H1 (cell line): ENCODE results near the gene DOCK1. TPM values are rescaled to one million over a fixed set of nuclear protein-coding genes. Genes with fewer than 3 reads are reported as not detected.

Source experiments
- CTCF ChIA-PET: fragments of 300-600 bp; sonication (Branson Sonifier 250); formaldehyde crosslinking; loops from one replicate; lab custom pipeline; 2021; ENCODE audit not compliant: partially characterized antibody; lab: Charles Lee
- POLR2A ChIA-PET: fragments of 300-600 bp; sonication (Branson Sonifier 250); formaldehyde crosslinking; loops from one replicate; lab custom pipeline; 2021; ENCODE audit warnings: inconsistent platforms; ENCODE audit not compliant: partially characterized antibody; lab: Charles Lee
- DNase-seq, 2 experiments: peaks; one replicate each; pipeline versions ENCODE4 v3.0.0 to v3.0.0-alpha.2; 2010 to 2022; ENCODE audit warnings: low spot score in 2 of 2, low read depth in 1 of 2, mixed read lengths in 1 of 2
- FAIRE-seq: peaks from 2 replicates; lab custom pipeline; 2011; peaks lifted over from hg19 to GRCh38; lab: Jason Lieb, UNC
- H2AFZ ChIP-seq: 2 replicates; pipeline ENCODE4 v1.8.1; 2012; ENCODE audit warnings: low read length, inconsistent platforms
- H2AK5ac ChIP-seq: 2 replicates; pipeline ENCODE4 v1.6.1; 2013; ENCODE audit warnings: low read depth, low read length
- H2BK120ac ChIP-seq: replicated peaks from 2 replicates; pipeline ENCODE3; 2013; ENCODE audit warnings: low read depth, low read length, inconsistent platforms
- H2BK12ac ChIP-seq: 2 replicates; pipeline ENCODE4 v1.6.1; 2013; ENCODE audit warnings: low read depth, low read length
- H2BK15ac ChIP-seq: 2 replicates; pipeline ENCODE4 v1.6.1; 2013; ENCODE audit warnings: low read length
- H2BK20ac ChIP-seq: 2 replicates; pipeline ENCODE4 v1.6.1; 2013; ENCODE audit warnings: low read length
- H2BK5ac ChIP-seq: 2 replicates; pipeline ENCODE4 v1.6.1; 2013; ENCODE audit warnings: low read depth, low read length
- H3K14ac ChIP-seq: 2 replicates; pipeline ENCODE4 v1.6.1; 2013; ENCODE audit warnings: inconsistent platforms; ENCODE audit not compliant: insufficient read length
- H3K18ac ChIP-seq: 2 replicates; pipeline ENCODE4 v1.6.1; 2013; ENCODE audit warnings: low read length; ENCODE audit errors: extremely low read depth
- H3K23ac ChIP-seq: 2 replicates; pipeline ENCODE4 v1.6.1; 2013; ENCODE audit warnings: inconsistent platforms; ENCODE audit not compliant: insufficient read length
- H3K23me2 ChIP-seq: 2 replicates; pipeline ENCODE4 v1.6.1; 2013; ENCODE audit warnings: low read depth, low read length
- H3K27ac ChIP-seq: 2 replicates; pipeline ENCODE4 v1.6.1; 2011; ENCODE audit warnings: low read depth, low read length, inconsistent platforms
- H3K27me3 ChIP-seq, 4 experiments: replicated peaks in 1 of 4; 1 replicate in 1 of 4; 2 replicates in 3 of 4; pipeline versions ENCODE4 v1.6.1 to v1.8.1; 2011 to 2013; ENCODE audit warnings: low read length in 3 of 4, mild to moderate bottlenecking in 3 of 4, inconsistent platforms in 2 of 4, mixed read lengths in 2 of 4, moderate library complexity in 1 of 4; ENCODE audit not compliant: control insufficient read depth in 3 of 4, insufficient read depth in 3 of 4; ENCODE audit errors: extremely low read depth in 1 of 4
- H3K36me3 ChIP-seq, 4 experiments: 2 replicates each; pipeline versions ENCODE4 v1.6.1 to v1.8.1; 2011 to 2013; ENCODE audit warnings: mild to moderate bottlenecking in 4 of 4, low read length in 3 of 4, moderate library complexity in 2 of 4, control low read depth in 1 of 4, inconsistent platforms in 1 of 4; ENCODE audit not compliant: insufficient read depth in 4 of 4, control insufficient read depth in 2 of 4
- H3K4ac ChIP-seq: replicated peaks from 2 replicates; pipeline ENCODE3; 2013; ENCODE audit warnings: low read length, low read depth, mixed read lengths, inconsistent platforms; ENCODE audit not compliant: insufficient read length
- H3K4me1 ChIP-seq, 4 experiments: replicated peaks in 1 of 4; 1 replicate in 1 of 4; 2 replicates in 3 of 4; pipeline versions ENCODE4 v1.6.1 to v1.8.1; 2011 to 2013; ENCODE audit warnings: low read length in 3 of 4, inconsistent platforms in 2 of 4, mixed read lengths in 1 of 4; ENCODE audit not compliant: insufficient read depth in 4 of 4, control insufficient read depth in 3 of 4
- H3K4me2 ChIP-seq, 2 experiments: 2 replicates each; pipeline versions ENCODE4 v1.6.1 to v1.8.1; 2011 to 2013; ENCODE audit warnings: low read depth in 2 of 2, low read length in 2 of 2, control low read depth in 1 of 2, inconsistent platforms in 1 of 2, mild to moderate bottlenecking in 1 of 2; ENCODE audit not compliant: insufficient read depth in 1 of 2
- H3K4me3 ChIP-seq, 4 experiments: fragments of 200-600, 300-600 bp in 1 of 4; sonication (generic), shearing (Covaris generic), sonication (Bioruptor Twin) in 1 of 4; 2 replicates each; pipeline versions ENCODE4 v1.5.1 to v1.8.1; 2011 to 2016; ENCODE audit warnings: low read length in 4 of 4, low read depth in 3 of 4, control low read depth in 2 of 4, inconsistent platforms in 2 of 4, mild to moderate bottlenecking in 2 of 4, mixed read lengths in 1 of 4, moderate library complexity in 1 of 4; ENCODE audit not compliant: insufficient read depth in 2 of 4; ENCODE audit errors: extremely low read depth in 1 of 4
- H3K56ac ChIP-seq: replicated peaks from 2 replicates; pipeline ENCODE3; 2013; ENCODE audit warnings: low read depth, mild to moderate bottlenecking, mixed read lengths, low read length, inconsistent platforms; ENCODE audit not compliant: insufficient read length
- H3K79me1 ChIP-seq: 2 replicates; pipeline ENCODE4 v1.6.1; 2013; ENCODE audit warnings: low read depth, low read length, control low read depth
- H3K79me2 ChIP-seq, 2 experiments: 2 replicates each; pipeline versions ENCODE4 v1.6.1 to v1.8.1; 2012 to 2013; ENCODE audit warnings: low read length in 2 of 2, mild to moderate bottlenecking in 2 of 2, inconsistent platforms in 1 of 2; ENCODE audit not compliant: insufficient read depth in 2 of 2, control insufficient read depth in 1 of 2
- H3K9ac ChIP-seq, 4 experiments: replicated peaks in 1 of 4; 1 replicate in 1 of 4; 2 replicates in 3 of 4; pipeline versions ENCODE4 v1.6.1 to v1.8.1; 2011 to 2013; ENCODE audit warnings: low read depth in 3 of 4, low read length in 3 of 4, control low read depth in 2 of 4, mild to moderate bottlenecking in 2 of 4, moderate library complexity in 2 of 4, inconsistent platforms in 1 of 4; ENCODE audit errors: extremely low read depth in 1 of 4
- H3K9me3 ChIP-seq, 2 experiments: 2 replicates each; pipeline versions ENCODE4 v1.6.1 to v1.8.1; 2012 to 2013; ENCODE audit warnings: mild to moderate bottlenecking in 2 of 2, moderate library complexity in 2 of 2, control low read depth in 1 of 2, inconsistent platforms in 1 of 2, low read depth in 1 of 2, low read length in 1 of 2, mixed read lengths in 1 of 2; ENCODE audit not compliant: insufficient read depth in 2 of 2
- H4K20me1 ChIP-seq, 2 experiments: replicated peaks in 1 of 2; 2 replicates each; pipeline versions ENCODE3 to v1.8.1; 2011 to 2013; ENCODE audit warnings: inconsistent platforms in 2 of 2, low read length in 2 of 2, mild to moderate bottlenecking in 1 of 2; ENCODE audit not compliant: insufficient read depth in 2 of 2, control insufficient read depth in 1 of 2
- H4K5ac ChIP-seq: 2 replicates; pipeline ENCODE4 v1.6.1; 2013; ENCODE audit warnings: low read length, low read depth, mixed read lengths, inconsistent platforms; ENCODE audit not compliant: insufficient read length
- H4K8ac ChIP-seq: 2 replicates; pipeline ENCODE4 v1.8.0; 2013; ENCODE audit warnings: mild to moderate bottlenecking, moderate library complexity, low read length, inconsistent platforms; ENCODE audit not compliant: insufficient read depth; ENCODE audit errors: extremely low read depth
- H4K91ac ChIP-seq: replicated peaks from 2 replicates; pipeline ENCODE3; 2013; ENCODE audit warnings: low read length, mixed read lengths, inconsistent platforms; ENCODE audit not compliant: insufficient read length
- ASH2L ChIP-seq: fragments of 200-600, 300-600 bp; sonication (generic); IDR thresholded peaks from one replicate; pipeline ENCODE4 v1.7.1; 2017; ENCODE audit warnings: low read length
- BCL11A ChIP-seq, 2 experiments: IDR thresholded peaks; one replicate each; pipeline ENCODE4 v1.6.1; 2011; ENCODE audit warnings: low read depth in 2 of 2, low read length in 2 of 2, mild to moderate bottlenecking in 2 of 2
- CEBPB ChIP-seq: IDR thresholded peaks from 2 replicates; pipeline ENCODE4 v1.6.1; 2012; ENCODE audit warnings: low read depth, low read length
- JUN ChIP-seq: IDR thresholded peaks from 2 replicates; pipeline ENCODE4 v1.6.1; 2011; ENCODE audit warnings: low read depth, mild to moderate bottlenecking, improper control_type of control experiment, low read length
- KDM1A ChIP-seq: fragments of 200-600, 300-600 bp; sonication (generic); IDR thresholded peaks from 2 replicates; pipeline ENCODE4 v1.7.1; 2016; ENCODE audit warnings: mild to moderate bottlenecking, low read length, borderline replicate concordance
- NANOG ChIP-seq: IDR thresholded peaks from 2 replicates; pipeline ENCODE4 v1.6.1; 2011; ENCODE audit warnings: low read length, low read depth, mild to moderate bottlenecking, inconsistent platforms; ENCODE audit not compliant: insufficient read depth, poor library complexity, severe bottlenecking
- PHF8 ChIP-seq: fragments of 200-600 bp; sonication (generic); conservative IDR thresholded peaks from 2 replicates; pipeline ENCODE4 v1.7.1; 2012; ENCODE audit warnings: low read depth, mild to moderate bottlenecking, inconsistent platforms, low read length, moderate library complexity
- POU5F1 ChIP-seq: IDR thresholded peaks from 2 replicates; pipeline ENCODE4 v1.6.1; 2011; ENCODE audit warnings: low read depth, mild to moderate bottlenecking, low read length, moderate library complexity
- SUZ12 ChIP-seq: fragments of 200-600 bp; sonication (generic); IDR thresholded peaks from 2 replicates; pipeline ENCODE4 v1.6.1; 2012; ENCODE audit warnings: mild to moderate bottlenecking, inconsistent platforms, low read length, moderate library complexity, mixed read lengths
- TCF12 ChIP-seq: IDR thresholded peaks from 2 replicates; pipeline ENCODE4 v1.6.1; 2011; ENCODE audit warnings: low read depth, mild to moderate bottlenecking, low read length
- WGBS, 2 experiments: shearing (Covaris generic) in 1 of 2; methylation state at CpG; one replicate each; pipeline versions ENCODE4 v1.1.6 to v1.1.7; 2013 to 2015; ENCODE audit warnings: low lambda C conversion rate in 2 of 2, mixed read lengths in 2 of 2, inconsistent platforms in 1 of 2, low coverage in 1 of 2, missing lambda C conversion rate in 1 of 2; ENCODE audit not compliant: insufficient replicate concordance in 2 of 2, insufficient coverage in 1 of 2, insufficient read length in 1 of 2; ENCODE audit errors: extremely low coverage in 1 of 2, missing lambda C conversion rate in 1 of 2; 5-methylcytosine and 5-hydroxymethylcytosine counted together
- polyA plus RNA-seq, 7 experiments: library from polyadenylated mRNA; depleted of rRNA in 3 of 7; stranded (reverse) in 5 of 7; unstranded in 2 of 7; fragments of >200 nt in 5 of 7; fragments of 200-250 nt in 2 of 7; gene quantifications; 1 replicate in 5 of 7; 2 replicates in 1 of 7; 4 replicates in 1 of 7; pipeline versions ENCODE4 v1.2.1 to v1.2.3, GENCODE V29; 2011 to 2013; ENCODE audit warnings: missing spikeins in 2 of 7, mixed read lengths in 2 of 7
- total RNA-seq: library from RNA; stranded (reverse); fragmentation: NEBNext Ultra II Directional; extraction: Animal tissue kit (Norgen Biotek cat#: 25700); gene quantifications from 2 replicates; pipeline ENCODE4 v1.2.1, GENCODE V29; 2021

DOCK1 gene
- total and polyA plus RNA-seq, 2 of the 8 experiments (the other 6 are each of a cell fraction or from before 2014, with no cell fraction given) = 11.6 to 53.0 TPM

DNA sequence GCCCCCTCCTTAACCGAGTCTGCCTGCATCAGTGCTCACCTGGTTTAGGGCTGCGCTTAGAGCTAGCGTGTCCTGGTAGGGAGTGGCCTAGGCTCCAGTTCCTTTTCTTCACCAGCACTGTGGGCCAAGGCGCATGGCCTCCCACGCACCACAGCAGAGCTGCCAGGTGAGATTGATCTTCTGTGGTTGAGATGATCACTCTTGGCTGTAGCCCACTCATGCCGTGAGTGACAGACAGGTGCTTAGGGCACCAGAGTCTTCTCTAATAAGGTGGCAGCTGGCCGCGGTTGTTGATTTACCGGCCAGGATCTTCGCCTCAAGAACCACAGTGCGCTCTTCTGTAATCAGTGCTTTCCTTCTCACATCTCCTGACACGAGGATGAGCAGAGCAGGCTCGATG, 448.3 kb downstream of the DOCK1 start:
- 91% methylated on average over 13 of the region's 13 CpGs; no CpG with 5 or more reads in 1 of the 2 experiments for WGBS, 2 experiments
- Histone ChIP-seq H3K4me1 (peaks cover 0 to 2% (median 0%) of the 10 kb centered on the region in 4 experiments; a peak in 2 of 7 replicates), H3K79me2 (no peaks in the 10 kb centered on the region), H4K91ac (peak overlapping the region; percentile 34), H3K79me1 (no peaks in the 10 kb centered on the region), H2BK15ac (no peak overlapping the region), H3K56ac (no peak overlapping the region), H2BK5ac (no peak overlapping the region), H4K8ac (peak overlapping the region; percentile 53; the same call in 1 of the 2 replicates), H3K27me3 (no peaks in the 10 kb centered on the region), H3K4ac (no peak overlapping the region), H2BK120ac (no peak overlapping the region), H3K23me2 (no peaks in the 10 kb centered on the region), H2BK12ac (no peak overlapping the region), H3K9me3 (no peaks in the 10 kb centered on the region), H4K5ac (no peak overlapping the region), H3K9ac (no peak overlapping the region), H3K4me2 (no peak overlapping the region), H4K20me1 (no peaks in the 10 kb centered on the region), H2BK20ac (no peak overlapping the region), H3K4me3 (no peak overlapping the region), H3K23ac (no peak overlapping the region), H3K14ac (no peak overlapping the region), H3K27ac (no peak overlapping the region), H3K36me3 (0 out of 8 replicates have a peak, but pooled peaks cover 0 to 2% (median 0%) of the 10 kb centered on the region in 4 experiments), H3K18ac (no peak overlapping the region; the same call in 1 of the 2 replicates), H2AK5ac (no peak overlapping the region), H2AFZ (no peak overlapping the region)
- DNase-seq (no peak), FAIRE-seq (no peak)
- ChIA-PET CTCF (interaction anchor here (0.5 to 0.9 kb wide), 3 partner anchors 176 to 221 kb away, joined by 3 read pairs; no protein-coding TSS in a partner anchor), POLR2A (no interaction called here)
- TF ChIP-seq TCF12 = no peak
- TF ChIP-seq SUZ12 = no peak
- no peak for TF ChIP-seq PHF8
- no peak for TF ChIP-seq POU5F1
- TF ChIP-seq NANOG = no peak
- no peak for TF ChIP-seq KDM1A
- no peak for TF ChIP-seq BCL11A (IDR thresholded peaks at IDR 0.05; ENCODE audit: low read depth in 2 of 2, low read length in 2 of 2)
- no peak for TF ChIP-seq ASH2L
- TF ChIP-seq JUN = no peak
- no peak for TF ChIP-seq CEBPB
